Neutrophil (primary cell): ENCODE measurements around the gene EME1.
A peak's percentile ranks its signal among the peaks of the same experiment; 100 is the strongest.
"Not testable (repeated sequence)": the region's sequence is repeated elsewhere in the genome, so short reads cannot be mapped to it uniquely, and the experiment has no call there.

Source experiments
- H3K27ac ChIP-seq: fragments of 200-600 bp; sonication (generic); 2 replicates; pipeline ENCODE4 v1.5.1; 2016; ENCODE audit warnings: mild to moderate bottlenecking, moderate library complexity
- H3K27me3 ChIP-seq: fragments of 200-600 bp; sonication (generic); 2 replicates; pipeline ENCODE4 v1.6.0; 2016; ENCODE audit warnings: mild to moderate bottlenecking
- H3K36me3 ChIP-seq: fragments of 200-600 bp; sonication (generic); 2 replicates; pipeline ENCODE4 v1.5.1; 2017
- H3K4me1 ChIP-seq, 2 experiments: fragments of 200-600 bp in 1 of 2; sonication (generic) in 1 of 2; 1 replicate in 1 of 2; 2 replicates in 1 of 2; pipeline versions ENCODE4 v1.5.1 to v1.6.1; 2013 to 2016; ENCODE audit warnings: low read depth in 1 of 2, low read length in 1 of 2, mild to moderate bottlenecking in 1 of 2, moderate library complexity in 1 of 2; ENCODE audit not compliant: control insufficient read depth in 1 of 2, insufficient read depth in 1 of 2
- H3K4me3 ChIP-seq, 2 experiments: fragments of 200-600 bp in 1 of 2; sonication (generic) in 1 of 2; 1 replicate in 1 of 2; 2 replicates in 1 of 2; pipeline ENCODE4 v1.5.1; 2013 to 2016; ENCODE audit warnings: low read depth in 1 of 2, low read length in 1 of 2, mild to moderate bottlenecking in 1 of 2, moderate library complexity in 1 of 2
- H3K9me3 ChIP-seq: fragments of 200-600 bp; sonication (generic); 2 replicates; pipeline ENCODE4 v1.5.1; 2016
- TF ChIP-seq, protein P1 (sequence below): fragments of 200-600 bp; sonication (generic); IDR thresholded peaks from 2 replicates; pipeline ENCODE4 v1.5.1; 2016; ENCODE audit warnings: antibody characterized with exemption

Gene EME1

DNA sequence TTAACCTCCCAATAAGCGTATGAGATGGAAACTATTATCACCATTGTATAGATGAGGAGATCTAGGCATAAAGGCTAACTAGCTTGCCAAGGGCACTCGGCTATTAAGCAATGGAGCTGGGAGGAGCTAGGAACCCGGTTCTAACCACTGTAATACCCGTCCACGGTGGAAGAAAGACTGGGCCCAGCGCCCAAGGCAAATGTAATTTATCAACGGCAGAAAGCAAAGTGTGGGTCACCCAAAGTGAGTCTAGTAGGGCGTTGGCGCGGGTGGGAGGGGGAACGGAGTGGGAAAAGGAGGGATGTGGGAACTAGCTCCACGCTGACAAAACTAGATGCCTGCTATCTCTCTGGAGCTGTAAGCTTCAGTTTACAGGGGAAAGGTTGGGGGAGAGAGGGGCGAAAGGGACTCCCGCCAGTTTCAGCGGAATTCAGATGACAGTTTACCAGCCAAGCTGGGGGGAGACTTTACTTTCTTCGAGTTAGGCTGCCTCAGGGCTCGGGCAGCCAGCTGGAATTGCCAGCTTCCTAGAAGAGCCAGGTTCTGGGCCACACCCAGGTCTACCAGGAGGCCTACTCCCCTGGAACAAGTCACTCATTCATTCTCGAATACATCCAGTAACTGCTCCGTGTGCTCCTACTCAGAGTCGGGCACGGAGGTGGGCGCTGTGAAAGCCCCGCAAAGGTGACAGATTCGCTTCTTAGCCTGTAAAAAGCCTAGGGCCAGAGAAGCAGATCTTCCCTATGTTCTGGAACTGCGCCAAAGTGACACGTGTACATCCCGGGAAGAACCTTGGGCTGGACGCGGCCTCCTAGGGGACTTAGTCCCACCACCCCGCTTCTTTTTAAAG lies 23.5 kb downstream of the EME1 start:
- Histone ChIP-seq H3K27ac (peak overlapping the region; percentile 69), H3K4me1 (peaks cover 20 to 21% of the 10 kb centered on the region in 2 experiments), H3K4me3 (peak overlapping the region; percentile 81 to 87), H3K9me3 (no peaks in the 10 kb centered on the region), H3K36me3 (peaks cover 34% of the 10 kb centered on the region), H3K27me3 (no peaks in the 10 kb centered on the region)
- TF ChIP-seq, protein P1, sequence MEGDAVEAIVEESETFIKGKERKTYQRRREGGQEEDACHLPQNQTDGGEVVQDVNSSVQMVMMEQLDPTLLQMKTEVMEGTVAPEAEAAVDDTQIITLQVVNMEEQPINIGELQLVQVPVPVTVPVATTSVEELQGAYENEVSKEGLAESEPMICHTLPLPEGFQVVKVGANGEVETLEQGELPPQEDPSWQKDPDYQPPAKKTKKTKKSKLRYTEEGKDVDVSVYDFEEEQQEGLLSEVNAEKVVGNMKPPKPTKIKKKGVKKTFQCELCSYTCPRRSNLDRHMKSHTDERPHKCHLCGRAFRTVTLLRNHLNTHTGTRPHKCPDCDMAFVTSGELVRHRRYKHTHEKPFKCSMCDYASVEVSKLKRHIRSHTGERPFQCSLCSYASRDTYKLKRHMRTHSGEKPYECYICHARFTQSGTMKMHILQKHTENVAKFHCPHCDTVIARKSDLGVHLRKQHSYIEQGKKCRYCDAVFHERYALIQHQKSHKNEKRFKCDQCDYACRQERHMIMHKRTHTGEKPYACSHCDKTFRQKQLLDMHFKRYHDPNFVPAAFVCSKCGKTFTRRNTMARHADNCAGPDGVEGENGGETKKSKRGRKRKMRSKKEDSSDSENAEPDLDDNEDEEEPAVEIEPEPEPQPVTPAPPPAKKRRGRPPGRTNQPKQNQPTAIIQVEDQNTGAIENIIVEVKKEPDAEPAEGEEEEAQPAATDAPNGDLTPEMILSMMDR: no peak

DNA sequence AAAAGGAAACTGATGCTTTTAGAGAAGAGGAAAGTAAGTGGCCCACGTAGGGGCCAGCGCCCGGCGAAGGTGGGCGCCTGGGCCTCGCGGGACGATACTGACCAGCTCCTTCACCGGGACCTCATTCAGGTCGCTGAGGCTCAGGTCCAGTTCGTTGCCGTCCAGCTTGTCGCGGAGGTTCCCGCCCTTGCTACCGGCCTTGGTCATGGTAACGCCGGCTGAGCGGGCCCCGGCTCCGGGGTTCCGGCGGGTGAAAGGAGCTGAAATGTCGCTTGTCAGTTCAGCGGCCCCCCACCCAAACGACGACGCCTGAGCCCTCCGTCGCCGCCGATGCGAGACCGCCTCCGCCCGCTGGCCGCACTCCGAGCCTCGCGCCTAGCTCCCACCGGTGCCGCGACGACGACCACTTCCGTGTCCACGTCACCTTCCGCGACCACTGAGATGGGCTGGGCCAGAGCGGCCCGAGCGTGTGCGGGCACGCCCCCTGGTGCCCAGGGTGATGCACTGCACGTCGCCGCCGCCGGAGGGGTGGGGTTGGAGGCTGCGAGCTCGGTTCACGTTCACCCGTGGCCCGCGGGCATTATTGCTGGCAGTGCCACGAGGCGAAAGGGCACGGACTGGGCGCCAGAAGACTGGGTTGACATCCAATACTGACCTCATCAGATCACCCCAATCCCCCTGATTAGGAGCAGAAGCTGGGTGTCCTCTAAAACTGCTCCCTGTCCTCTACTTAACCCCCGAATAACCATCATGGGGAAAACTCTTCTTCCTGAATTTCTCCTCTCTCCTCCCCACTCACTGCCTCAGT lies 24.3 kb downstream of the EME1 start, which contains the start of gene LRRC59:
Gene LRRC59, minus strand, starts transcription at position 413 of the 808 bp plus-strand sequence. Its CDS starts 206 bp downstream, at position 207.
- no peaks in the 10 kb centered on the region for H3K27me3 ChIP-seq
- TF ChIP-seq, protein P1: peak; percentile 99
- H3K27ac ChIP-seq: peak within 1 kb of the TSS; percentile 69
- peaks cover 25% of the 10 kb centered on the region for H3K36me3 ChIP-seq
- no peaks in the 10 kb centered on the region for H3K9me3 ChIP-seq
- peaks cover 20 to 21% of the 10 kb centered on the region in 2 experiments for H3K4me1 ChIP-seq
- H3K4me3 ChIP-seq: peak within 1 kb of the TSS; percentile 81 to 87

DNA sequence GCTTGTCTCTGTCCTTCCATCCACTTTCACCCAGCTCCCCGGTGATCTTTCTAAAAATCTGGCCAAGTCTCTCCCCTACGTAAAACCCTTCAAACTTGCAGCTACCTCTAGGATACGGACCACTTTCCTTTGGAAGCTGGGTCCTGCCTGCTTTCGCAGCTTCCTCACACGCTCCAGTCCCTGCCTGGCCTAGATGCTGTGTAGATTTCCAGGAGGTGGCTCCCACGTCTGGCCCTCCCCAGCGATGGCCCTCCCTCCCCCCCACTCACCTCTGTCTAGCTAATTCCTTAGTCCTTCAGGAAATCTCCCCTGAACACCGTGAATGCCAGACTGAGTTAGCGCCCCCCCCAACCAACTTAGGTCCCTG lies 24.9 kb downstream of the EME1 start:
- peak overlapping the region; percentile 81 to 87 for H3K4me3 ChIP-seq

DNA sequence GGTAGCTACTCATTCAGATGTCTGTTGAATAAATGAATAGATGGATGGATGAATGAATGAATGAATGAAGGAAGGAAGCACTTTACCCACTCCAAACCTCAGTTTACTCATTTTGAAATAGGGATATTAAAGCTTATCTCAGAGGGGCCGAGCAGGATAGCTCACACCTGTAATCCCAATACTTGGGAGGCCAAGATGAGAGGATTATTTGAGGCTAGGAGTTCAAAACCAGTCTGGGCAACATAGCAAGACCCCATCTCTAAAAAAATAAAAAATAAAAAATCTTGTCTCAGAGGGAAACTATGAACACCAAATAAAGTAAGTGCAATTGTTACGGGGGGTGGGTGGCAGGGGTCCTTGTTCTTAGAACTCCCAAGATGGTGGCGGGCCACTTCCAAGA lies 25.6 kb downstream of the EME1 start:
- H3K9me3 ChIP-seq, H3K4me3 ChIP-seq: not testable (repeated sequence)
- peaks cover 12% of the 10 kb centered on the region for H3K36me3 ChIP-seq

More for the DNA sequence above, 24.9 kb downstream of the EME1 start:
- TF ChIP-seq, protein P1: no peak
- H3K27me3 ChIP-seq: no peaks in the 10 kb centered on the region
- no peaks in the 10 kb centered on the region for H3K9me3 ChIP-seq
- no peak overlapping the region for H3K27ac ChIP-seq
- peaks cover 19% of the 10 kb centered on the region for H3K36me3 ChIP-seq
- H3K4me1 ChIP-seq: peaks cover 20 to 21% of the 10 kb centered on the region in 2 experiments

DNA sequence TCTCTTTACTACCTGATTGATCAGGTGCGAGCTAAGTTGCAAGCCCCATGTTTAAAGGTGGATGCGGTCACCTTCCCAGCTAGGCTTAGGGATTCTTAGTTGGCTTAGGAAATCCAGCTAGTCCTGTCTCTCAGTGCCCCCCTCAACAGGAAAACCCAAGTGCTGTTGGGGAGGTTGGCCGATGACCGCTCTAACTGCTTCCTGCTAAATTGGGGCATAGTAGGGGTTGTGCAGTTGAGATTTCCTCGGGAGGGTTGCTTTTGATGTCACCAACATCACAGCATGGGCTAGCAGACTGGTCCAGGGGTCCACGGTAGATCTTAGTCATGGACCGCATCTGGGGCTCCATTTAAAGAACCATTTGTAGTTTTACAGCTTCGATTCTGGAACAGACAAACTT lies 26.6 kb downstream of the EME1 start:
- not testable (repeated sequence) for H3K36me3 ChIP-seq, H3K27ac ChIP-seq, H3K4me3 ChIP-seq, H3K9me3 ChIP-seq, H3K27me3 ChIP-seq
- H3K4me1 ChIP-seq: peaks cover 20 to 21% of the 10 kb centered on the region in 2 experiments

More for the DNA sequence above, 25.6 kb downstream of the EME1 start:
- H3K27ac ChIP-seq, H3K27me3 ChIP-seq: not testable (repeated sequence)
- H3K4me1 ChIP-seq: peaks cover 20 to 21% of the 10 kb centered on the region in 2 experiments

DNA sequence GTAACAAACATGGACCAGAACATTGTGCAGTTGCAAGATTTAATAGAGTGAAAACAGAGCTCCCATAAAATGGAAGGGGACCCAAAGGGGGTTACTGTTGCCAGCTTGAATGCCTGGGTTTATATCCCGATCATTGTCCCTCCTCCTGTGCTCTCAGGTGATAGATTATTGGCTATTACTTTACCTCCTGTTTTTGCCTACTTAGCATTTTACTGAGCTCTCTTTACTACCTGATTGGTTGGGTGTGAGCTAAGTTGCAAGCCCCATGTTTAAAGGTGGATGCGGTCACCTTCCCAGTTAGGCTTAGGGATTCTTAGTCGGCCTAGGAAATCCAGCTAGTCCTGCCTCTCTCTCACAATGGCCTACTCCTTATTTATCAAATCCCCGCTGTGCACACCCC lies 32.3 kb downstream of the EME1 start:
- H3K36me3 ChIP-seq, H3K4me1 ChIP-seq, H3K27me3 ChIP-seq, H3K4me3 ChIP-seq, H3K9me3 ChIP-seq, H3K27ac ChIP-seq: not testable (repeated sequence)

DNA sequence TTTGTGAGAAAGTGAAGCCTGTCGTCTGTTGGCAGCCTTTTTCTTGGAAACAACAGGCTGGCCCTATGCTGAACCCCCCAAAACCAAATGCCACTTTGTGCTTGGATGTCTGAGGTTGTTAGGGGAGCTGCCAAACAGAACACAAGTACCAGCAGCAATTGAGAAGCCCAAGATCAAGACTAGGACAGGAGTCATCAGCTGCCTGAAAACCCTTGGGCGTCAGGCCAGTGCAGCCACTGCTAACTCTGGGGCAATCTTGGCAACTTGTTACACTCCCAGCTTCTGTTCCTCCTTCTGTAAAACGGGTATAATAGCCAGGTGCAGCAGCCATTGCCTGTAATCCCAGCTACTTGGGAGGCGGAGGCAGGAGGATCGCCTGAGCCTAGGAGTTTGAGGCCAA lies 33.5 kb downstream of the EME1 start:
- H3K4me3 ChIP-seq: no peak overlapping the region
- no peaks in the 10 kb centered on the region for H3K4me1 ChIP-seq
- no peaks in the 10 kb centered on the region for H3K36me3 ChIP-seq
- no peaks in the 10 kb centered on the region for H3K9me3 ChIP-seq
- TF ChIP-seq, protein P1: no peak
- H3K27ac ChIP-seq: no peak overlapping the region
- H3K27me3 ChIP-seq: peaks cover 7% of the 10 kb centered on the region
